Fibroblast of peridontal ligament (primary cell): ENCODE measurements around the gene GPD1L.

ENCODE experiments used
- DNase-seq: peaks from one replicate; pipeline ENCODE4 v3.0.0-alpha.2; 2010; ENCODE audit errors: extremely low read depth

GPD1L gene

DNA sequence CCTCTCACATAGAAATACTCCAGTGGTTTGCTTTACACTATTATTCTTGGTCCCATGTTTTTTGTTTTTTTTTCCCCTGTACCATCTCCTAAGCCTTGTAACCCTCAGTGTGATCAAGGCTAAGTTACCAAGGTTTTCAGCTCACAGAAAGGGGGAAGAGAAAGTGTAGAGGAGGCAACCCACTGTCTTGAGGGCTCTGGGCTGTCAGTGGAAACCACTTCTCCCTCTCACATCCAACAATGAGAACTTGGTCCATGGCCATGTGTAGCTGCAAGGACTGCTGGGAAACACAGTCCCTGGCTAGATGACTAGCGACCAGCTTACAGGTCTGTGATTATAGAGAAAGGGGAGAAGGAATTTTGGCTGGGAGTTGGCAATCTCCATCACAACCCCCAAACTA, 30.3 kb downstream of the GPD1L start:
- DNase-seq: no peak

DNA sequence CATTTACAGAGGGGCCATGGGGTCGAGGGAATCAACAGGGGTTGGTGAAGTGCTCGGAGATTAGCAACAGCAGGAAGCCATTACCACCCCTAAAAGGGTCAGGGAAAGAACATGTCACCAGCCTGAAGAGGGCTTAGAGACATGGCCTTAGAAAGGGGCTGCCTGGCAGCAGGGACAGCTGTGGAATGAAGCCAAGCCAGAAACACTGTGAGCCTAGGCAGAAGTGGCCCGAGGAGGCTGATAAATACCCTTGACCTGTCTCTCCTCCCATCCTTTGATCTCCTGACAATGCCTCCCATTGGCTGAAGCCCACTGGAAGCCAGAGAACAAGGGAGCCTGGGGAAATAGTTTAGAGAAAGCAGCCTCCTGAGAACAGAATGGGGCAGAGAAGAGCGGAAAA, 31.4 kb downstream of the GPD1L start:
- no peak for DNase-seq

DNA sequence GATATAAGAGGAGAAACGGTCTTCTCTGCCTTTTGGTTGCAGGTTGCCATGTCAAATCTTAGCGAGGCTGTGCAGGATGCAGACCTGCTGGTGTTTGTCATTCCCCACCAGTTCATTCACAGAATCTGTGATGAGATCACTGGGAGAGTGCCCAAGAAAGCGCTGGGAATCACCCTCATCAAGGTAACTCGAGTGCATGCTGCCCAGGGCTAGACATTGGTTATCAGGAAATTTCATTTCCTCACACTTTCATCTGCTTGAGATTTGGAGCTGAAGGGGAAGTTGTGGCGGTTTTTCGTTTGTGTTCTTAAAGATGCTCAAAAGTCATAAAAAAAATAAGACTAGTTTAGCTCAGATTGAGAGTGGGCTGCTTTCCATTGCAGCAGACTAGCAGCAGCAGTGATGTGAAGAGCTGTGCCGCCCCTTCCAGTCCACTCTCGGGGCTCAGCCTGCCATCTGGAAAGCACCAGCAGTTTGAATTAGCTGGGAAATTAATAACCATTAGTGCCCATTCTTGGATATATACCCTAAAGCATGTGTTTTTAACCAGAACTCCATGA, 32.2 kb downstream of the GPD1L start:
- no peak for DNase-seq

- no peak for DNase-seq
Observed at GRCh38 chr3:32140943-32141342, 34.5 kb downstream of the GPD1L start.

GRCh38 chr3:32143849-32144757, 37.7 kb downstream of the GPD1L start:
- DNase-seq: peak; percentile 96

GRCh38 chr3:32146746-32147211, 40.4 kb downstream of the GPD1L start:
- no peak for DNase-seq

- no peak for DNase-seq
Observed at GRCh38 chr3:32147509-32147908, 41.1 kb downstream of the GPD1L start.

DNA sequence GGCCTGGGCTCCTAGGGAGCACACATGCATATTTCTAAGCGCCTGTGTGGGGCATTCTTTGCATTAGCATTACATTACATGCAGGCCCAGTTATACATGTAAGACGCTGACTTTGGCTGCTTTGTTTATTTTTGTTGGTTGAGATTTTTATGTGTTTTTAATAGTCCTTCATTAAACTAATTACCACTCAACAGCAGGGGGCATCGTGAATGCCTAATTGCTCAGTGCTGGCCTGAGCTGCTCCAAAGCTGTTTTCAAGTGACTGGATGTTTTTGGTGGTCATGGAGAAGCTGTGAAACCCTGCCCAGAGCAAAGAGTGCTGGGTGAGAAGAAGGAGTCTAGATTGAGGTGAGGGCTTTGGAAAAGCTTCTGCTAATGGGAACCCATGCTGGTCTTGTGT, 41.5 kb downstream of the GPD1L start:
- peak; percentile 7 for DNase-seq

GRCh38 chr3:32148351-32148750, 41.9 kb downstream of the GPD1L start:
- DNase-seq: peak; percentile 2

DNA sequence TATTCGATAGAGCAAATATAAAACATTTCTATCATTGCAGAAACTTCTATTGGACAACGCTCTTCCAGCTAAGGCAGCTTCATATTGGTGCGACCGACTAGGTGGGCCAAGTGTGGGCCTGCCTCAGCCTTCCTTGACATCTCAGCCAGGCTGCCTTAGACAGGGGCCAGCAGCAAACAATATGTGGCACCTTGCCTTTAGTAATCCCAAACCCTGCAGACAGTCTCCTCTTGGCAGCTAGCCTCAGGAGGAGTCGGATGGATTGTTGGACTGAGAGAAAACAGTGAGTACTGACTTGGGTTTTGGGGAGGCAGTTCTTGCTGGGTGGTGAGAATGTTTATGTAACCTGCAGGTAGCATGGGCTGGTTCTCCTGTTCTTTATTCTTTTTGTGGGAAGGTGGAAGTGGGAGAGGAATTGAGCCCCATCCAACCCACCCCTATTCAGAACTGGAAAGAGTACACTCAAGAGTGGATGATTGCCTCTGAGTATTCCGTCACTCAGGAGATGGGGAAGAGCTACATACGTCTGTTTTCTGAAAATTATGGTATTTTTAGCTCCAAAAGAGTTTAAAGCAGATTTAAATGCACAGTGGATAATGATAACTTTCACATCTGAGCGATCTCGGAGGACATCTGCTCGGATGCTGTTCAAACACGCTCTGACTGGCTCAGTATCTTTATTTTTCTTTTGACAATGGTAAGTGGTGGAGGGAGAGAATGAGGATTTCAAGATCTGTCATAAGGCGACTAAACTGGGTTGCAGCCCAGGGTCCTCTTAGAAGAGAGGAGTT, 47.2 kb downstream of the GPD1L start:
- DNase-seq: no peak

DNA sequence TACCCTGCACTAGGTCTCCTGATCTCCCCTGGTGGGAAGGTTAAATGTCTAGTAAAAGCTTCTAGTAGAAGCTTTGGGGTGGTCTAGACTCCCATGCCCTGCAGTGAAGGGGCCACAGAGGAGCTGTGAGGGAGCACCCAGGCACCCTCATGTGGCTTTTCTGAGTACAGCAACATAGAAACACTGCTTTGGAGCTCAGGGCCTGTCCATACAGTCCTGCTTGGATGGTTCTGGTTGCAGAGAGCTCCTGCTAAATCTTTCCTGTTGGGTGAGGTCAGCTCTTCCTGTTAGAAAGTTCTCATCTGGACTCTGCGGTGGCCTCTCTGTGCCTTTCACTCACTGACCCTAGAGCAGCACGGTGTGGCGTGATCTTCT, 47.8 kb downstream of the GPD1L start:
- DNase-seq: no peak

GRCh38 chr3:32155117-32155516, 48.7 kb downstream of the GPD1L start:
- no peak for DNase-seq

- DNase-seq: no peak
Observed at GRCh38 chr3:32157600-32158264, 51.3 kb downstream of the GPD1L start.

DNA sequence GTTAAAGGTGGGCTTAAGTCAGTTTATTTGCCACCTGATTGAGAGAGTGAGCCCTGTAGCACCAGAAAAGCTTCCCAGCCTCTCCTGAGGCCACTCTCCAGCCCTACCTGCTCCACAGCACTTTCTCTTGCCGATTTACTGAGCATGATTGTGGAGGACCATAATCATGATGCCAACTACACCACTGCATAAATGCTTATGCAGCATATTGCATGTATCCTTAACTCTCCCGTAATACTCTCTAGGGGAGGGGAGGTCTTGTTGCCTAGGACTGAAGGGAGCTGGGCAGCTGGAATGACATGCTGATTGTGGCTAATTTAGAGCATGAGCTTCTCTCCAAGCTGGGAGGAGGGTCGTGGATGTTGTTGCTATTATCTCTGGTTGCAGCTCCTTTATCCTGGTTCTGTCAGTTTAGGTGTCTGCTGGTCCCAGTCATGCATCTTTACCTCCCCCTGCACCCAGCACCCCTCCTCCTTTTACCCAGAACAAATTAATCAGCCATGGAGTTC, 54.3 kb downstream of the GPD1L start:
- DNase-seq: no peak

DNA sequence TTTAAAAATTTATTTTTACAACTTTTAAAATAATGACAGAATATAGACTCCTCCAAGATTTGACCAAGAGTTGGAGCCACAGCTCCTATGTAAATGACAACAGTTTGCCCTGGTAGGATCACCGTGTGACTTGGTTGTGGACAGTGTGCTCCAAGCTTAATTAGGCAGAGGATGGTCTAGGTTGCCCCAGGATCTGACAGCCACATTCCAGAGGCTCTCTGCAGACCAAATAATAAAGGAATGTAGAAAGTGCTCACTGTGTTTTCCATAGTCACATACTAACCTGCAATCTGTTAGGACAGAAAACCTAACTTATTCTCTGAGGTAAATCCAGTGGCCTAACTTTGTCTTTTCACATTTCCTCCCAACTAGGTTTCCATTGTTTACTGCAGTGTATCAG, 59.0 kb downstream of the GPD1L start:
- no peak for DNase-seq

GRCh38 chr3:32166654-32167053, 60.2 kb downstream of the GPD1L start:
- DNase-seq: no peak

DNA sequence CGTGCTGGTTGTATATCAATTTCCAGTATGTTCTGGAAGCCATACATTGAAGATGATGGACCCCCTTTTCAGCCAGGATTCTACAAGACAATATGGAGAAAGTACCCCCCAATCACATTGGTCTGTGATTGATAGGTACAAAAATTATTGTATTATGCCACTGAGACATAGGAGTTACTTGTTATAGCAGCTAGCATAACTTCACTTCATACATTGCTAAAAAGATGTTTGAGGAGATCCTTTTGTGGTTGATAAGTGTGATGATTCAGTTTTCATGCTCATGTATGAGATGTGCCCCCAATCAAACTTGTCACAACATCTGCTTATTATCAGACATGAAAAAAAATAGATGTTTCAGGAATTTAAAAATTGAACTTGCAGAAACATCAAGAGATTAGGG, 66.0 kb downstream of the GPD1L start:
- DNase-seq: no peak

DNA sequence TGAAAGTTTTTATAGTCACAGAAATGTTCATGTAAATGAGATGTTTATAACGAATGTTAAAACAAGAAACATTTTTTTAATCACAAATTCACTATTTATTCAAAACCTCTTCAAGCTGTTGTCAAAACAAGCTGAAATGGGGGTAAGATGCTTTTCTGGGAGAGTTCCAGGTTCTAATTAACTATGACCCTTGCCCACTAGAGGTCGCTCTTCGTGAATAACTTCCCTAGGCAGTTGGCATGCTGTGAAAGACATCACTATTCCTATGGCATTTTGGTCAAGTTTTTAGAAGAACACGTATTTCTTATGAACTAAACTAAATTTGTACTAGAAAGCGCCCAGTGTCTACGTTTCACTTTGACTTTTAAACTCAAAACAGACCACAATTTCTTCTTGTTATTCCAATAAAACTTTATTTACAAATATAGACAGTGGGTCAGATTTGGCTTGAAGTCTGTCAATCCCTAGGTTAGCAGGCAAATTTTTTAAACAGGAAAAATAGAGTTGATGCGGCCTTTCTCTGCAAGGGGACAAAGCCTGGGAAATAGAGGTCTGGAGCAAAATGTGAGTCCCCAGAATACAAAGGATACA, 69.3 kb downstream of the GPD1L start:
- DNase-seq: peak; percentile 76

GRCh38 chr3:32176989-32177701, 70.7 kb downstream of the GPD1L start:
- DNase-seq: peak; percentile 48

GRCh38 chr3:32177702-32178198, 71.3 kb downstream of the GPD1L start:
- DNase-seq: peak; percentile 73
